Hepatocyte (in vitro differentiated cells): ENCODE data around the gene SHANK1.
A peak's percentile ranks its signal among the peaks of the same experiment; 100 is the strongest.

Experiments used
- CTCF ChIP-seq: fragments of 200-600 bp; sonication (generic); IDR thresholded peaks from 2 replicates; pipeline ENCODE4 v1.5.1; 2016; ENCODE audit warnings: antibody characterized with exemption, mild to moderate bottlenecking; ENCODE audit not compliant: poor library complexity
- EZH2 ChIP-seq: fragments of 200-600 bp; sonication (generic); IDR thresholded peaks from 2 replicates; pipeline ENCODE4 v1.6.1; 2016; ENCODE audit warnings: antibody characterized with exemption, mild to moderate bottlenecking, borderline replicate concordance
- EZH2phosphoT487 ChIP-seq: fragments of 200-600 bp; sonication (generic); IDR thresholded peaks from one replicate; pipeline ENCODE4 v1.6.1; 2018; ENCODE audit warnings: antibody characterized with exemption, mild to moderate bottlenecking, low read depth, moderate library complexity; ENCODE audit not compliant: unreplicated experiment, severe bottlenecking

- peak; percentile 83 for TF ChIP-seq EZH2
- TF ChIP-seq CTCF, result no peak
- TF ChIP-seq EZH2phosphoT487, result no peak
Measured at GRCh38 chr19:50667177-50667758, 52.3 kb downstream of the SHANK1 start.
